ENCODE data around the gene OXER1. TPM values are rescaled to one million over a fixed set of nuclear protein-coding genes. Genes with fewer than 3 reads are reported as not detected.

The OXER1 gene
- total and polyA plus RNA-seq, 12 donors = 0.16 to 11.2 (median 1.5) TPM; not detected in 1

DNA sequence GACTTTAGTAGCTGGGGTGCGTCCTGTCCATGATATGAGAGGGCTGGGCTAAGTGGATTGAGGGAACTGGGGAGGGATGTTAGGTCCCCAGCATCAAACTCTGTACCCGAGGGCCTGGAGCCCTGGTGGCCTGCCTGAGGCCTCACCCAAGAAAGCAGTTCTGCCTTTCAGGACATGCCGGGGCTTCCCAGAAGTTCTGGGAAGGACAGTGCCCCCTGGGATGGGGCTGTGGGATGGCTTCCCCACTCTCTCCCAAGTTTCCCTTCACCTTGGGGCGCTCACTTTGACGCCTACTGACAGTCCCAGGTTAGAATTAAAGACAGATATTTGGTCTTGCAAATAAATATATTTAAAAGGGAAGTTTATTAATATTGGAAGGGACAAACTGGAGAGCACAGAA, 1.8 kb downstream of the OXER1 start:
- H3K36me3 ChIP-seq (replicated peaks in 1 of 2) = no peaks in the 10 kb centered on the region
- H3K27me3 ChIP-seq = no peaks in the 10 kb centered on the region

GRCh38 chr2:42761554-42761953, 2.4 kb downstream of the OXER1 start:
- no peak for DNase-seq
- Histone ChIP-seq H3K4me3 (no peak overlapping the region), H3K36me3 (replicated peaks in 1 of 2) (no peaks in the 10 kb centered on the region), H3K4me1 (replicated peaks in 1 of 2) (no peaks in the 10 kb centered on the region), H3K27ac (no peak overlapping the region), H3K27me3 (no peaks in the 10 kb centered on the region), H3K9me3 (replicated peaks in 1 of 3) (no peaks in the 10 kb centered on the region)
- 89 to 97% (median 95%) methylated on average over 8 to 9 of the region's 9 CpGs for WGBS, 4 donors
- intact Hi-C loops (cut with DNase I) = no loop called here
- TF ChIP-seq, protein P1, sequence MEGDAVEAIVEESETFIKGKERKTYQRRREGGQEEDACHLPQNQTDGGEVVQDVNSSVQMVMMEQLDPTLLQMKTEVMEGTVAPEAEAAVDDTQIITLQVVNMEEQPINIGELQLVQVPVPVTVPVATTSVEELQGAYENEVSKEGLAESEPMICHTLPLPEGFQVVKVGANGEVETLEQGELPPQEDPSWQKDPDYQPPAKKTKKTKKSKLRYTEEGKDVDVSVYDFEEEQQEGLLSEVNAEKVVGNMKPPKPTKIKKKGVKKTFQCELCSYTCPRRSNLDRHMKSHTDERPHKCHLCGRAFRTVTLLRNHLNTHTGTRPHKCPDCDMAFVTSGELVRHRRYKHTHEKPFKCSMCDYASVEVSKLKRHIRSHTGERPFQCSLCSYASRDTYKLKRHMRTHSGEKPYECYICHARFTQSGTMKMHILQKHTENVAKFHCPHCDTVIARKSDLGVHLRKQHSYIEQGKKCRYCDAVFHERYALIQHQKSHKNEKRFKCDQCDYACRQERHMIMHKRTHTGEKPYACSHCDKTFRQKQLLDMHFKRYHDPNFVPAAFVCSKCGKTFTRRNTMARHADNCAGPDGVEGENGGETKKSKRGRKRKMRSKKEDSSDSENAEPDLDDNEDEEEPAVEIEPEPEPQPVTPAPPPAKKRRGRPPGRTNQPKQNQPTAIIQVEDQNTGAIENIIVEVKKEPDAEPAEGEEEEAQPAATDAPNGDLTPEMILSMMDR (IDR thresholded peaks at IDR 0.05) = no peak
- no peak for TF ChIP-seq POLR2A (IDR thresholded peaks at IDR 0.05)

More for the DNA sequence above, 1.8 kb downstream of the OXER1 start:
- Histone ChIP-seq H3K9me3 (replicated peaks in 1 of 3) (no peaks in the 10 kb centered on the region), H3K27ac (no peak overlapping the region), H3K4me3 (no peak overlapping the region), H3K4me1 (replicated peaks in 1 of 2) (no peaks in the 10 kb centered on the region)
- TF ChIP-seq, protein P1 (IDR thresholded peaks at IDR 0.05) = no peak
- TF ChIP-seq POLR2A (IDR thresholded peaks at IDR 0.05) = no peak
- DNase-seq = no peak
- intact Hi-C loops (cut with DNase I) = no loop called here
- WGBS, 4 donors = 90 to 97% (median 93%) methylated on average over 4 to 5 of the region's 5 CpGs

GRCh38 chr2:42758751-42759150, 5.2 kb downstream of the OXER1 start:
- no peak for DNase-seq
- 95 to 98% (median 96%) methylated on average over 1 of the region's 1 CpG for WGBS, 4 donors

GRCh38 chr2:42757981-42758740, 5.8 kb downstream of the OXER1 start:
- intact Hi-C loops (cut with DNase I) = no loop called here
- no peaks in the 10 kb centered on the region for H3K9me3 ChIP-seq (replicated peaks in 1 of 3)
- peaks cover 0 to 5% of the 10 kb centered on the region in 2 donors for H3K4me1 ChIP-seq (replicated peaks in 1 of 2)
- 84 to 97% (median 94%) methylated on average over 4 of the region's 4 CpGs for WGBS, 4 donors
- DNase-seq = no peak
- no peak overlapping the region for H3K4me3 ChIP-seq
- H3K36me3 ChIP-seq (replicated peaks in 1 of 2) = no peaks in the 10 kb centered on the region
- H3K27ac ChIP-seq = no peak overlapping the region
- no peak for TF ChIP-seq POLR2A (IDR thresholded peaks at IDR 0.05)
- TF ChIP-seq, protein P1 (IDR thresholded peaks at IDR 0.05) = no peak
- H3K27me3 ChIP-seq = no peaks in the 10 kb centered on the region

More at GRCh38 chr2:42758751-42759150, 5.2 kb downstream of the OXER1 start:
- Histone ChIP-seq H3K27me3 (no peaks in the 10 kb centered on the region), H3K4me3 (no peak overlapping the region), H3K4me1 (replicated peaks in 1 of 2) (no peaks in the 10 kb centered on the region), H3K27ac (no peak overlapping the region), H3K9me3 (replicated peaks in 1 of 3) (no peaks in the 10 kb centered on the region), H3K36me3 (replicated peaks in 1 of 2) (no peaks in the 10 kb centered on the region)
- intact Hi-C loops (cut with DNase I) = no loop called here
- TF ChIP-seq, protein P1 (IDR thresholded peaks at IDR 0.05) = no peak
